ENCODE results near the gene MID1. TPM values are rescaled to one million over a fixed set of nuclear protein-coding genes. Genes with fewer than 3 reads are reported as not detected.

MID1 gene
- polyA plus RNA-seq, 6 donors from 2014 or later, result 0.06 to 1.3 (median 0.40) TPM; not detected in 1

DNA sequence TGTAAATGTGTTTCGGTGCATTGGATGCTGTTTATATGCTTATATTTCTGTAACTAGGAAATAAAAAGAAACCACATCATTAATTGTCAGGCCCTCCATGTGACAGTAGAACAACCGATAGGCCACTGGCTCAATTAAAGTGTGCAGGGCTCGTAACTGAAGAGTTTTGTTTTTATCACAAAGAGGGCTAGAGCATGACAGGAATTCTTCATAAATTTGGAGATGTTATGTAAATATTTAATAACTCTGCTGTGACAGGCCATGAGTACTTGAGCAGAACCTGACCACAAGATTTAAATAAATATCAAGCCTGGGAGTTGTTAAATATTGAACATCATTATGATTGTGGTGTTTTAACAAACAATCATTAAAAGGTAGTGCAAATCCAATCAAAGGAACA, 55.9 kb downstream of the MID1 start:
- Mint-ChIP-seq H3K27me3 (no peaks in the 10 kb centered on the region), H3K36me3 (peaks cover 0 to 7% of the 10 kb centered on the region in 2 donors), H3K27ac (no peak overlapping the region), H3K4me1 (peaks cover 0 to 4% (median 0%) of the 10 kb centered on the region in 3 donors), H3K9me3 (peaks cover 0 to 7% (median 0%) of the 10 kb centered on the region in 7 donors), H3K4me3 (no peak overlapping the region)
- DNase-seq (no peak), ATAC-seq (ENCODE audit: low read depth in 2 of 2) (no peak)

DNA sequence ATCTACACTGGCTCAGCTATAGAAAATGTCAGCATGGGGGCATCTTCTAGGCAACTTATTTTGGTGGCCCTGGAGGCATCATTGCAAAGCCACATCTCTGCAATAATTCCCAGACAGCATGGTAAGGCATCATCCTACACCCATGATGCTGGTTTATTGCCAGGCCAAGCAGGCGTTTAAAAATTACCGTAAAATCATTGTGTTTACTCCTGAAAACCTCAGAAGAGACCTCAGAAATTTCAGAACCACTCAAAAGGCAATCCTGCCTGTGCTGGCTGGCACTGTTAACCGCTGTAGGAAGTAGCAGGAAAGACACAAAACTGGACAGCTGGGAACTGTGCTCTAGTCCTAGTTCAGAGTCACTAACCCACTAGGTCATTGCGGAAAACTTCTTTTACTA, 63.2 kb downstream of the MID1 start:
- Mint-ChIP-seq H3K36me3 (peaks cover 0 to 8% of the 10 kb centered on the region in 2 donors), H3K9me3 (peaks cover 0 to 7% (median 0%) of the 10 kb centered on the region in 7 donors), H3K27ac (no peak overlapping the region), H3K4me3 (no peak overlapping the region), H3K4me1 (peaks cover 0 to 4% (median 0%) of the 10 kb centered on the region in 3 donors), H3K27me3 (peaks cover 4 to 14% (median 10%) of the 10 kb centered on the region in 3 donors)
- DNase-seq, result no peak
- no peak for ATAC-seq (ENCODE audit: low read depth in 2 of 2)

DNA sequence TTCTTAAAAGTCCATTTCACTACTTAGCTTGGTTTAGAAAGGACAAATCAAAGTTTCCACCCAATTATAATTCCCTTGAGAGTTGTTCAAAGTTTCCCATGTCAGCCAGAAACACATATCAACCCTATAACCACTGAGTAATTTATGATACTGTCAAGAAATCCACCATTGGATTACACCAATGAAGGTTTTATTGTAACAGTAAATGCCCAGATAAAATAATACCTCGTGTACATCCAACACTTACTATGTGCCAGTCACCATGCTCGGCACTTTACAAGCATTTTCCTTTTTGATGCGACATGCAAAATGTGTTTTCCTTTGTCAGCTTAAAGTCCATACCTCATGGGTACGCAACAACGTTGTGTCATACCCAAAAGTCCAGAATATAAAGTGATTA, 64.0 kb downstream of the MID1 start:
- H3K4me3 Mint-ChIP-seq, result no peak overlapping the region
- no peak overlapping the region for H3K27ac Mint-ChIP-seq
- H3K4me1 Mint-ChIP-seq, result peaks cover 0 to 4% (median 0%) of the 10 kb centered on the region in 3 donors
- ATAC-seq (ENCODE audit: low read depth in 2 of 2) (no peak), DNase-seq (no peak)
- H3K27me3 Mint-ChIP-seq, result peaks cover 4 to 14% (median 10%) of the 10 kb centered on the region in 3 donors
- peaks cover 0 to 8% of the 10 kb centered on the region in 2 donors for H3K36me3 Mint-ChIP-seq
- peaks cover 0 to 5% (median 0%) of the 10 kb centered on the region in 7 donors for H3K9me3 Mint-ChIP-seq

DNA sequence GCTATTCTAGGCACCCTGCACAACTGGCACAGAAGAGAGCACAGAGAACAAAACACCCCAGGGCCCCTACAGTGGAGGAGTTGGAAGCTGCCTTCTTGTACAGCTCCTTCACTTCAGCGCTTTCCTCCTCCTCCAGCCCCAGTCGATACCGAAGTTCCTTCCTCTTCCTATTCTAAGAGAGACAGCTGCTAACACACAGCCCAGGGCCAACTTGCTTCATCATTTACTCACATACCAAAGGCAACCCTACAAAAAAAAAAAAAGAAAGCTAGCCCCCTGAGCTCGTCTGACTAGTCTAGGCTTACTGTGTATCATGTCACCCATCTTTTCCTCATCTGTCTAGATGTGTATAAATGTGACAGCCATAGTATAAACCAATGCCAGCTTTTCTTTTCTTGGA, 64.5 kb downstream of the MID1 start:
- H3K27me3 Mint-ChIP-seq, result peaks cover 4 to 14% (median 10%) of the 10 kb centered on the region in 3 donors
- DNase-seq (no peak), ATAC-seq (ENCODE audit: low read depth in 2 of 2) (no peak)
- H3K4me1 Mint-ChIP-seq, result peaks cover 0 to 4% (median 0%) of the 10 kb centered on the region in 3 donors
- no peak overlapping the region for H3K4me3 Mint-ChIP-seq
- H3K27ac Mint-ChIP-seq, result no peak overlapping the region
- peaks cover 0 to 8% of the 10 kb centered on the region in 2 donors for H3K36me3 Mint-ChIP-seq
- peaks cover 0 to 5% (median 0%) of the 10 kb centered on the region in 7 donors for H3K9me3 Mint-ChIP-seq

DNA sequence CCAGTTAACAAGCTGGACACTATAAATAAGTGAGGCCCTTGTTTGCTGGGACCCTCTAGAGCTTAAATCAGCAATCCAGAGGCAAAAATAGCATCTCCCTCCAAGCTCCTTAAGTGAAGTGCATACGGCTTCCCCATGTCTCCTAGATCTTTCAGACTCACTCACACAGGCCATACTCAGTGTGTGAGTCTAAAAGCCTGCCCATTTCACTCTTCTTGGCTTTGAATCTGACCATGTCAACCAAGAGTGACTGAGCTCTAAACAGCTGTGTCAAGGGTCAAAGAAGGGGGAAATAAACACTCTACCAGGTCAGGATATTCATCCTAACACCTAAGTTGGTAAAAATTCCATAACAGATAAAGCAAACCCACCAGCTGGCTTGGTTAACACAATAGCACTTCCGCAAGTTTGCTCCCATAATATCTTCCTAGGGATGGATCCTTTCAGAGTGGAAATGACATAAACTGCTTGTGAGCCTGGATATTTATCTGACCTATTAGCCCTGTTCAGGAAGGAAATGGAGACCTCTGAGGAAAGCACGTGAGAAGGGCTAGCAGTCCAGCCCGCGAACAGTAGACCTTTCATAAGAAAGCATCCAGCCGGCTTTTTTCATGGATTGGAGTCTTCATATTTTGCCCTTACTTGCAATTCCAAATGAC, 65.6 kb downstream of the MID1 start:
- ATAC-seq (ENCODE audit: low read depth in 2 of 2) (no peak), DNase-seq (no peak)
- H3K9me3 Mint-ChIP-seq, result peaks cover 0 to 5% (median 0%) of the 10 kb centered on the region in 7 donors
- peaks cover 0 to 8% of the 10 kb centered on the region in 2 donors for H3K36me3 Mint-ChIP-seq
- peaks cover 0 to 4% (median 0%) of the 10 kb centered on the region in 3 donors for H3K4me1 Mint-ChIP-seq
- no peak overlapping the region for H3K4me3 Mint-ChIP-seq
- peaks cover 4 to 20% (median 10%) of the 10 kb centered on the region in 3 donors for H3K27me3 Mint-ChIP-seq
- no peak overlapping the region for H3K27ac Mint-ChIP-seq

DNA sequence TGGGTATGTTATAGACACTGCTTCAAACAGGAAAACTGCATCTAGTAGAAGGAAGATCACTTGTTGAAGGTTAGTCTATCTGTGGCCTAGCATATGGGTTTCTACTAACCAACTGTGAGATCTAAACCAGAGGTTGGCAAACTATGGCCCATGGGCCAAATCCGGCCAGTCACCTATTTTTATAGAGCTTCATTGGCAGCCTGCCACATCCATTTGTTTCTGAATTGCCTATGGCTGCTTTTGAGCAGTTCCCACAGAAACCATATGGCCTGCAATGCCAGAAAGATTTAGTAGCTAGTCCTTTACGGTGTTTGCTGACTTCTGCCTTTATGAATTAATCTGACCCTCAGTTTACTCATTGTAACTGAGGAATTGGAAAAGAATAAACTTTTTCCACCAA, 71.1 kb downstream of the MID1 start:
- no peaks in the 10 kb centered on the region for H3K4me1 Mint-ChIP-seq
- peaks cover 0 to 5% (median 0%) of the 10 kb centered on the region in 7 donors for H3K9me3 Mint-ChIP-seq
- DNase-seq (no peak), ATAC-seq (ENCODE audit: low read depth in 2 of 2) (no peak)
- H3K27me3 Mint-ChIP-seq, result peaks cover 0 to 12% (median 0%) of the 10 kb centered on the region in 3 donors
- H3K27ac Mint-ChIP-seq, result no peak overlapping the region
- H3K4me3 Mint-ChIP-seq, result no peak overlapping the region
- H3K36me3 Mint-ChIP-seq, result no peaks in the 10 kb centered on the region

DNA sequence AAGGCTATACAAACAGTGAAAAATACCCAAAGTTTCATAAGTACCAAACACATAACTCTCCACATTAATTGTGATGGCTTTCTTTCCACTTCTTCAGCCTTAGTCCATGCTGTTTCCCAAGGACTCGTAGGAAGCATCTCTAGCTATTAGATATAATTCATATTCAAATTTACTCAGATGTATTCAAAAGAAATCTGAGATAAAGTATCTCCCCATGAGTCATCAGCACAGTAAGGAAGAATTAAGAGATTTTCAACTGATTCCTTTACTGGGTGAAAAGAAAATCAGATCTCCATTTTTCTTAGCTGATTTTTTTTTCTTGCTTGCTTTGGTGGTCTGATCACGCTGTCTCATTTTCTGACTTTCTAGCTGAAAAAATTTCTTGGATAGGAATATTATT, 71.7 kb downstream of the MID1 start:
- no peaks in the 10 kb centered on the region for H3K4me1 Mint-ChIP-seq
- H3K36me3 Mint-ChIP-seq, result no peaks in the 10 kb centered on the region
- ATAC-seq (ENCODE audit: low read depth in 2 of 2) (no peak), DNase-seq (no peak)
- H3K9me3 Mint-ChIP-seq, result peaks cover 0 to 5% (median 0%) of the 10 kb centered on the region in 7 donors
- H3K4me3 Mint-ChIP-seq, result no peak overlapping the region
- H3K27me3 Mint-ChIP-seq, result peaks cover 0 to 12% (median 0%) of the 10 kb centered on the region in 3 donors
- H3K27ac Mint-ChIP-seq, result no peak overlapping the region

DNA sequence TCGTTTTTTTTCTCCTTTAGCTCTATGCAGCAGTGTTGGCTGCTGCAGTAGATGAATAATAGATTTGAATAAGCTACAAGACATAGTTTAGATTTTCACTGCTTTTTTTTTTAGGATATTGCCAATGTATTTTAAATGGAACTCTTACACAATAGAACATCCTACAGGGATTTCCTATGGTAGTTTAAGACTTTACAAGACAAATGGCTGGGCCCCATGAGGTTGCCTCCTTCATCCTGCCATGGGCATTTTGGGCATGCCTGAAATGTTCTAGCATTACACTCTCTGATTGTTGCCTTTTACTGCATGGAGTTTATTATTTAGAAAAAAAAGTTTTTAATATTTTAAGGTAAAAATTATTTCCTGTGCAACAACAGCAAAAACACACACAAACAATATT, 74.5 kb downstream of the MID1 start:
- DNase-seq (no peak), ATAC-seq (ENCODE audit: low read depth in 2 of 2) (no peak)
- Mint-ChIP-seq H3K36me3 (no peaks in the 10 kb centered on the region), H3K27ac (no peak overlapping the region), H3K27me3 (peaks cover 0 to 12% (median 0%) of the 10 kb centered on the region in 3 donors), H3K9me3 (peaks cover 0 to 2% (median 0%) of the 10 kb centered on the region in 7 donors), H3K4me3 (no peak overlapping the region), H3K4me1 (no peaks in the 10 kb centered on the region)

DNA sequence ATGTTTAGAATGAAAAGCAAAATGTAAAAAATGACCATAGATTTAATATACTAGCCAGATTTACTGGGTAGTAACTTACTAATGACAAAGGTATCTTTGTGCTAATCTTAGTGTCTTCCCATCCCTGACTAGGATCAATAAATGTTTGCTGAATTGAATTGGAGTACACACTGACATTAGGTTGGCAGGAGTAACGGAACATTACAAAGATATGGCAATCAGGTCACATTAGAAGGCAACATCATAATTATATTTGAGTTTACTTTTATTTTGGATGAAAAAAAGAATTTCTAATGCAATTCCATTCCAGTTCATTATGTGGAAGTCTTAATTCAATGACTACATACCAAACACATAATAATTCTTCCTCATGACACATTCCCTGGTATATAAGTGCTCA, 77.8 kb downstream of the MID1 start:
- Mint-ChIP-seq H3K4me1 (no peaks in the 10 kb centered on the region), H3K36me3 (no peaks in the 10 kb centered on the region), H3K4me3 (no peak overlapping the region), H3K27me3 (peaks cover 0 to 7% (median 5%) of the 10 kb centered on the region in 3 donors), H3K9me3 (peaks cover 0 to 2% (median 0%) of the 10 kb centered on the region in 7 donors), H3K27ac (no peak overlapping the region)
- DNase-seq, result no peak
- no peak for ATAC-seq (ENCODE audit: low read depth in 2 of 2)

DNA sequence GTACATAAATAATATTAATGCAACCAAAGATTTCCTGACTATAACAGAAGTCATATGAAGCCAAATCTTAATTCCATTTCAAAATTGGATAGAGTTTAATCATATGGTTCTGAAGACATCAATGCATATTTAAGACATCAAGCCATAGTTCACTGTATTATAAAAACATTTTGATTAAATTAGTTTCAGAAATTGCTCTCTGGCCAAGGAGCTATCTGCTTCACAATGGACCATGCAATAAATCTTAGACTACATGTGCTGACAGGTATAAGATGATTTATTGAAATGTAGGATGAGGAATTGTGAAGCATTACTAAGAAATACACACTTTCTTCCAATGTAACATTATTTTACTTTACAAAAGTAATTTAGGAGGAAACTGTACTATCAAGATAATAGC, 81.6 kb downstream of the MID1 start:
- DNase-seq (no peak), ATAC-seq (ENCODE audit: low read depth in 2 of 2) (no peak)
- no peak overlapping the region for H3K4me3 Mint-ChIP-seq
- H3K4me1 Mint-ChIP-seq, result no peaks in the 10 kb centered on the region
- H3K36me3 Mint-ChIP-seq, result no peaks in the 10 kb centered on the region
- H3K9me3 Mint-ChIP-seq, result no peaks in the 10 kb centered on the region
- H3K27ac Mint-ChIP-seq, result no peak overlapping the region
- H3K27me3 Mint-ChIP-seq, result peaks cover 0 to 5% (median 0%) of the 10 kb centered on the region in 3 donors

DNA sequence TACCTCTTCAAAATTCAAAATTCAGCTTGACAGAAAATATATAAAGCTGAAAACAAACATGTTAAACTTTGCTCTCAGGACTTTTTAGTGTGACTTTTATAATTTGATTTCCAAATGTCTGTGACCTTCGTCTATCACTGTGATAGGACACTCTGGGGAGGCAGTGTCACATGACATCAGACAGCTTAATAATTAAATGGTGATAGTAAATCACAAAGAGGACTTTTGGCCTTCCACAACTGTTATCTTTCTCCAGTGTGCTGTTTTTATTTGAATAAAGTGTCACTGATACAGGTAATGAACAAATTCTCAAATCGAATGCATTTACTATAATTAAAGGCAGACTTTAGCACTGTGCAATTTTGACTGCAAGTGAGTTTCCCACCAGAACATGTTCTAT, 83.1 kb downstream of the MID1 start:
- Mint-ChIP-seq H3K4me1 (no peaks in the 10 kb centered on the region), H3K36me3 (no peaks in the 10 kb centered on the region), H3K27ac (no peak overlapping the region), H3K27me3 (peaks cover 0 to 5% (median 0%) of the 10 kb centered on the region in 3 donors), H3K9me3 (no peaks in the 10 kb centered on the region), H3K4me3 (no peak overlapping the region)
- DNase-seq, result no peak
- ATAC-seq (ENCODE audit: low read depth in 2 of 2), result no peak

DNA sequence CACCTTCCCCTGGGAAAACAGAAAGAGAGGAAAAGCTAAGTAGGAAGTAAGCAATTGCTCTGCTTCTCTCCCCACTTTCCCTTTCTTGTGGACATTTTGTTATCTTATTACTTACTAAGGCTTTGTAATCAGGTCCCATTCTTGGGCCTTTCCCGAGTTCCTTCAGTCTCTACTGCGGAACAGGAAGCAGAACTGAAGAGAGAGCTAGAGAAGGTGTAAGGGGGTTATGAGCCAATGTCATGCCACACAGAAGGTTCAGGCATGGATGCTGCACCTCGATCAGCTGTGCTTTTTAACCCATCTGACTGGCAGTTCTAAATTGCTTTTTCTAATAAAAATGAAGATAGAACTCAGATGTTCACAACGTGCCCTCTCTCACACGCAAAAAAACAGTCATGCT, 83.6 kb downstream of the MID1 start:
- Mint-ChIP-seq H3K27ac (no peak overlapping the region), H3K9me3 (no peaks in the 10 kb centered on the region), H3K36me3 (no peaks in the 10 kb centered on the region), H3K4me1 (no peaks in the 10 kb centered on the region), H3K27me3 (peaks cover 0 to 5% (median 0%) of the 10 kb centered on the region in 3 donors), H3K4me3 (no peak overlapping the region)
- ATAC-seq (ENCODE audit: low read depth in 2 of 2), result no peak
- no peak for DNase-seq

DNA sequence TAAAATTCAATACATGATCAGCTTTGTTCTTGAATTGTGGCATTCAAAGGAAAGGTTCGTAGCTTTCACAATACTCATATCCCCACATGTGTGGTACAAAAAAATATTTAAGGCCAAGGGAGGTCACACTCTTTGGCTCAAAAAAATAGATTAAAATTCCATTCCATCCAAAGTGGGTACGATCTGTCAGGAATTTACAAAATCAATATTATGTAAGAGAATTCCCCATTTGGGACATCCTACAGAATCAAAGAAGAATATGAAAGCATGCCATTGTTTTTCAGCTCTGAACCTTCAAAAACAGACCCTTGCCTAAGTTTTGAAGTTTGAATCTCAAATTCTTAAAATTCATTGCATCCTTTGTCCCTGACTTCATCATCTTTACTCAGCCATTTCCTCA, 85.8 kb downstream of the MID1 start:
- Mint-ChIP-seq H3K4me1 (no peaks in the 10 kb centered on the region), H3K36me3 (no peaks in the 10 kb centered on the region), H3K27me3 (peaks cover 0 to 9% (median 2%) of the 10 kb centered on the region in 3 donors), H3K4me3 (no peak overlapping the region), H3K27ac (no peak overlapping the region), H3K9me3 (no peaks in the 10 kb centered on the region)
- ATAC-seq (ENCODE audit: low read depth in 2 of 2), result no peak
- no peak for DNase-seq

DNA sequence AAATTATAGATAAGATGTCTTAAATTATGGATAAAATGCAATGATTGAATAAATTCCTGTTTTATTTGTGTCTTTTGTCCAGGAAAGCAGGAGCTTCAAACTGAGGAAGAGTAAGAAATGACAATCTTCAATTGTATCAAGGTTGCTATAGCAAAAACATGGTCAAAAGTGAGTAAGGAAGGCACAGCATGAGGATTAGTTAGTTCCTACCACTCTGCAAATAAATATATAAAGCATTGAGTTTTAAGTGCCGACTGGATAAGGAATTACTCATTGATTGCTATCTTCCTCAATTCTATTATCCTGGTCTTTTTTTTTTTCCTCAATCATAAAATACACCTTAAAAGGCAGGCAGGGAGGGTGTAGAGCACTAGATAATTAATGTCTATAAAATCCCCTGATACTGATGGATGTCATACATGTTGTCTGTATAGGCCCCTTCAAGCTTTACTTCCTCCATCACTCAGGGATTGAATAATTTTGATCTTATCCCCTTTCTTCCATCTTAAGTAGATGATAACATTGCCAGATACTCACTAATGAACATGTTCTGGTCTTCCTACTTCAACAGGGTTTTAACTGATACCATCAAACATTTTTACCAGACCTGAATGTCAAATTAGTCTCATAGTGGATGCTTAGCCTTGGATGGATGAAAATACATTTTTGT, 86.6 kb downstream of the MID1 start:
- ATAC-seq (ENCODE audit: low read depth in 2 of 2) (no peak), DNase-seq (no peak)
- Mint-ChIP-seq H3K27me3 (peaks cover 0 to 13% (median 10%) of the 10 kb centered on the region in 3 donors), H3K9me3 (no peaks in the 10 kb centered on the region), H3K36me3 (no peaks in the 10 kb centered on the region), H3K27ac (peak overlapping the region in 1 of 6 donors; percentile 74), H3K4me3 (no peak overlapping the region), H3K4me1 (no peaks in the 10 kb centered on the region)
